Memory B cell (primary cell): ENCODE results near the gene FILIP1L.

ENCODE experiments used
- ATAC-seq: fragments of 150-1000 bp; cut with Tn5 transposase; 2 replicates; pipeline ENCODE4 v1.10.0; 2021; ENCODE audit warnings: low read depth, mild to moderate bottlenecking, moderate library complexity
- DNase-seq, 2 donors: peaks; one replicate each; pipeline ENCODE4 v3.0.0; 2022; ENCODE audit warnings: low spot score in 2 of 2
- H3K27ac Mint-ChIP-seq: one replicate; pipeline ENCODE4 v1.8.0; 2022; ENCODE audit warnings: mild to moderate bottlenecking, moderate library complexity, mixed read lengths
- H3K27me3 Mint-ChIP-seq: one replicate; pipeline ENCODE4 v1.8.0; 2022; ENCODE audit warnings: mixed read lengths
- H3K36me3 Mint-ChIP-seq: one replicate; pipeline ENCODE4 v1.8.0; 2022; ENCODE audit warnings: mild to moderate bottlenecking, mixed read lengths
- H3K4me1 Mint-ChIP-seq: one replicate; pipeline ENCODE4 v1.8.0; 2022; ENCODE audit warnings: mixed read lengths
- H3K4me3 Mint-ChIP-seq: one replicate; pipeline ENCODE4 v1.8.0; 2022; ENCODE audit warnings: mild to moderate bottlenecking, moderate library complexity, mixed read lengths
- H3K9me3 Mint-ChIP-seq: one replicate; pipeline ENCODE4 v1.8.0; 2022; ENCODE audit warnings: mixed read lengths

Gene FILIP1L

DNA sequence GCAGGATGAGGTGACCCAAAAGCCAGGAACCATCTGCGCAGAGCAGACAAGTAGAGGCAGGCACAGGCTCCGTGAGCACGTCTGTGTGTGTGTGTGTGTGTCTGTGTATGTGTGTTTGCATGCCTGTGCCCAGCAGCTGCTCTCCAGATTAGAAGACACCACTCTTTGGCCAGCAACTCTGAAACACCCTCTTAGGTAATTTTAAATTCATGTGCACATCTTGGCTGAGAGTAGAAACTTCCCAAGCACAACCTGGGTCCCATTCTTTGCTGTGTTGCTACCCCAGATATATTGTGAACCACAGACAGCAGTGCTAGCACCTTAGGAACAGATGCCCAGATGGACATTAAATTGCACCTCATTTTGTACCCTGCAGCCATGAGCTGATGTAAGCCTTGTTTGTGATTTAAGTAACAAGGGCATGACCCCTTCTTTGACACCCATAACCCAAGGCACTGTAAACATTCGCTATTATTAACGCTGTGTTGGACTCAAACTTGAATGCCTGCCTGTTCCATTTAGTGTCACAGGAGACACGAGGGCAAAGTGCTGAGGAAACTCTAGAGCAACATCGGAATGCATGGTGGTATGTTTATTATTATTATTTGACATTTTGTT is at the start of gene FILIP1L:
Gene FILIP1L (minus strand): TSS at position 89 of the 618 bp plus-strand sequence.
- DNase-seq, result no peak
- Mint-ChIP-seq H3K4me1 (no peaks in the 10 kb centered on the region), H3K9me3 (no peaks in the 10 kb centered on the region), H3K27me3 (no peaks in the 10 kb centered on the region), H3K4me3 (no peak within 1 kb of the TSS), H3K27ac (no peak within 1 kb of the TSS), H3K36me3 (peaks cover 10% of the 10 kb centered on the region)
- ATAC-seq, result no peak

- H3K36me3 Mint-ChIP-seq, result peaks cover 11% of the 10 kb centered on the region
- no peaks in the 10 kb centered on the region for H3K4me1 Mint-ChIP-seq
- DNase-seq (no peak), ATAC-seq (no peak)
- H3K27ac Mint-ChIP-seq, result no peak overlapping the region
- H3K27me3 Mint-ChIP-seq, result no peaks in the 10 kb centered on the region
- no peak overlapping the region for H3K4me3 Mint-ChIP-seq
- no peaks in the 10 kb centered on the region for H3K9me3 Mint-ChIP-seq
These were observed 49.5 kb upstream of the FILIP1L start for GRCh38 chr3:100163787-100164186.

DNA sequence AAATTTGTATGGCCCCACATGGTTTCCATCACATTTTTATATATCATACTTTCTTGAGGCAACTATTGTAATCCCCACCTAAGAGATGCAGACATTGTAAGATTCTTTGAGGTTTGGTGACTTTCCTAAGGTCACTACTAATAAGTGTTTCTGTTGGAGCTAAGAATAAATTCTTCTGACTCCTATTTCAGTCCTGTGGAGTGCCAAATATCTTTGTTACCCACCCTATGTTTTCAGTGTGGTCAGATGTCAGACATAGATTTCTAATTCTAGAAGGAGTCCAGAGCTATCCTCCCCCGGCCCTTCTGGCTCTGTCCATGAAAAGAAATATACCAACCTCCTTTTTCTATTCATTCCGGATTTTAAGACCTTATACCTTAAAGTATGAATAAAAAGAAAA is 46.2 kb upstream of the FILIP1L start:
- H3K27ac Mint-ChIP-seq, result no peak overlapping the region
- no peak for DNase-seq
- H3K27me3 Mint-ChIP-seq, result no peaks in the 10 kb centered on the region
- ATAC-seq, result no peak
- H3K36me3 Mint-ChIP-seq, result peaks cover 15% of the 10 kb centered on the region
- peaks cover 4% of the 10 kb centered on the region for H3K9me3 Mint-ChIP-seq
- no peaks in the 10 kb centered on the region for H3K4me1 Mint-ChIP-seq
- H3K4me3 Mint-ChIP-seq, result no peak overlapping the region

- DNase-seq, result no peak
- Mint-ChIP-seq H3K36me3 (peaks cover 20% of the 10 kb centered on the region), H3K4me3 (no peak overlapping the region), H3K4me1 (no peaks in the 10 kb centered on the region), H3K27me3 (no peaks in the 10 kb centered on the region), H3K9me3 (peaks cover 9% of the 10 kb centered on the region), H3K27ac (no peak overlapping the region)
- no peak for ATAC-seq
These were observed 45.2 kb upstream of the FILIP1L start for GRCh38 chr3:100159331-100160153.

DNA sequence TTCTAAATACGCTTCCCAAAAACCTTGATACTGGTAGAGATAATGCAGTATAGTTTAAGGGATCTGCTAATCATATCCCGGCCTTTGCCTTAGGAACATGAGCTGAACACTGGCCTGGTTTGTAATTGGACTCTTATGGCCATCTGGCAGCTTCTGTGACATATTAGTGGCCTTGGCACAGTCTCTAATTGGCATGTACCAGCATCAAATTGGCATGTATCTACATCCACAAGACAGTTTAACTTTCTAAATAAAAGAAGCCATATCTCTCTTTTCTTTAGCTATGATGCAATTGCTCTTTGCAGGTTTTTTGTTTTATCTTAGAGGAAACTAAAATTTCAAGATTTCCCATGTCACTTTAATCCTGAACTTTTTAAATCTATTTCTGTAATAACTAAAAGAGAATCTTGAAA is 44.6 kb upstream of the FILIP1L start:
- Mint-ChIP-seq H3K4me3 (no peak overlapping the region), H3K9me3 (peaks cover 9% of the 10 kb centered on the region), H3K36me3 (peaks cover 18% of the 10 kb centered on the region), H3K27me3 (no peaks in the 10 kb centered on the region), H3K27ac (no peak overlapping the region), H3K4me1 (no peaks in the 10 kb centered on the region)
- DNase-seq (no peak), ATAC-seq (no peak)

DNA sequence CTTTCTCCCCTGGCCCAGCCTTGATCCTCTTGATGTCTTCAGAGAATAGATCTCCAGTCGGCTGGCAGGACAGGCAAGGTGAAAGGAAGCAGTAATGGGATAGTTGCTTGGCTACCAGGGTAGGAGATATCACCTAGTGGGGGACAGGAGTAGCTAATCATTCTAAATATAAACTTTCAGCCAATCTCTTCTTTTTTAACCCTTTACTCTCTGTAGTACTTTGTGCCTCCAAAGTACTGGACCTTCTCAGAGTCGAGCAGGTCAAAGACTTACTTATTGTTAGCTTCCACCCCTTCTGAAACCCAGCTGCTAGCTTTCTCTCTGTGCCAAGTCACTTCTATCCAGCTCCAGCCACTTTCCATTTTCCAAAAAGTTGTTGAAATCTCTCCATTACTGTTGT is 43.4 kb upstream of the FILIP1L start:
- no peak overlapping the region for H3K27ac Mint-ChIP-seq
- H3K4me3 Mint-ChIP-seq, result no peak overlapping the region
- no peaks in the 10 kb centered on the region for H3K4me1 Mint-ChIP-seq
- peaks cover 9% of the 10 kb centered on the region for H3K9me3 Mint-ChIP-seq
- peaks cover 24% of the 10 kb centered on the region for H3K36me3 Mint-ChIP-seq
- ATAC-seq (no peak), DNase-seq (no peak)
- H3K27me3 Mint-ChIP-seq, result no peaks in the 10 kb centered on the region

- Mint-ChIP-seq H3K4me3 (no peak overlapping the region), H3K27me3 (no peaks in the 10 kb centered on the region), H3K4me1 (no peaks in the 10 kb centered on the region), H3K9me3 (peaks cover 9% of the 10 kb centered on the region), H3K27ac (no peak overlapping the region), H3K36me3 (peaks cover 36% of the 10 kb centered on the region)
- DNase-seq, result no peak
- no peak for ATAC-seq
These were observed 41.3 kb upstream of the FILIP1L start for GRCh38 chr3:100155590-100155989.

GRCh38 chr3:100155128-100155527 is 40.8 kb upstream of the FILIP1L start:
- Mint-ChIP-seq H3K27me3 (no peaks in the 10 kb centered on the region), H3K4me1 (no peaks in the 10 kb centered on the region), H3K9me3 (peaks cover 9% of the 10 kb centered on the region), H3K4me3 (no peak overlapping the region), H3K27ac (no peak overlapping the region), H3K36me3 (peaks cover 34% of the 10 kb centered on the region)
- no peak for ATAC-seq
- no peak for DNase-seq

- ATAC-seq, result no peak
- Mint-ChIP-seq H3K36me3 (peaks cover 39% of the 10 kb centered on the region), H3K27me3 (no peaks in the 10 kb centered on the region), H3K4me3 (no peak overlapping the region), H3K4me1 (peaks cover 2% of the 10 kb centered on the region), H3K9me3 (peaks cover 9% of the 10 kb centered on the region), H3K27ac (no peak overlapping the region)
- DNase-seq, result no peak
These were observed 39.9 kb upstream of the FILIP1L start for GRCh38 chr3:100154171-100154570.

- Mint-ChIP-seq H3K27me3 (no peaks in the 10 kb centered on the region), H3K4me3 (no peak overlapping the region), H3K4me1 (peaks cover 5% of the 10 kb centered on the region), H3K9me3 (peaks cover 5% of the 10 kb centered on the region), H3K27ac (no peak overlapping the region), H3K36me3 (peaks cover 35% of the 10 kb centered on the region)
- DNase-seq, result no peak
- ATAC-seq, result no peak
These were observed 36.9 kb upstream of the FILIP1L start for GRCh38 chr3:100151024-100151707.

DNA sequence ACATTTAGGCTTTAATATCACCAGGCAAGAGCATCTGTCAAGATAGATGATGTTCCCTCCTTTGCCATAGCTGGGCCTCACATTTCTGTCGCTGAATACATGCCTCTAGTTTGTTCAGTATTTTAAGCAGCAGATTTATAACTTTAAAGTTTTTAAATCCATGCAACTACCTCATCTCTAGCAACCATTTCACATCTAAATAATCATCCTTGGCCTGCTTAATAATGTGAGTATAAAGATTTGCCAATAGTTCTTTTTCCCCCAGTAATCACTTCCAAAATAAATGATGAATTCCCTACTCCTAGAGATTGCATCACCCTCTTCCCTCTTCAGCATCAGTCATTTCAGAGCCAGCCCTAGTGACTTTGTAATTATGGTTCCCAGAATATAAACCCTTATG is 36.2 kb upstream of the FILIP1L start:
- Mint-ChIP-seq H3K27ac (no peak overlapping the region), H3K9me3 (peaks cover 5% of the 10 kb centered on the region), H3K36me3 (peaks cover 37% of the 10 kb centered on the region), H3K4me1 (peaks cover 5% of the 10 kb centered on the region), H3K4me3 (no peak overlapping the region), H3K27me3 (no peaks in the 10 kb centered on the region)
- ATAC-seq (no peak), DNase-seq (no peak)

GRCh38 chr3:100149713-100150415 is 35.6 kb upstream of the FILIP1L start:
- Mint-ChIP-seq H3K27me3 (no peaks in the 10 kb centered on the region), H3K9me3 (no peaks in the 10 kb centered on the region), H3K4me1 (peaks cover 5% of the 10 kb centered on the region), H3K36me3 (peaks cover 31% of the 10 kb centered on the region), H3K27ac (no peak overlapping the region), H3K4me3 (no peak overlapping the region)
- no peak for ATAC-seq
- no peak for DNase-seq

DNA sequence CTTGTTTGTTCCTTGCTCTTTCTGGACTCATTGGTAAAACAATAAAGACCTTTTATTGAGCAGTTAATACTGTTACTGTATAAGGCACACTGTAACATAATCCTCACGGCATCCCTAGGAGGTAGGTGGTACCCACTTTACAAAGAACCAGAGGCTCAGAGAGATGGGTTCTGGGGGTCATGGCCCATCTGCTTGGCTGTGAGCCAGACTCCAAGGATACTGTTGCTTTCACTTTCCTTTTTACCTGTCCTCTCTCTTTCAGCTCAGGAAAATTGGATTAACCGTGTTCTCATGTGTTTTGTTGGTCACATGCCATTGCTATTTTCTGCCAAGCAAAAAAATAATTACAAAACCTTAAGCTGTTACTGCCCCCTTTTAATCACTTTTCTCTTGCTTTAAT is 34.8 kb upstream of the FILIP1L start:
- DNase-seq, result no peak
- no peaks in the 10 kb centered on the region for H3K9me3 Mint-ChIP-seq
- H3K4me3 Mint-ChIP-seq, result no peak overlapping the region
- H3K4me1 Mint-ChIP-seq, result peaks cover 5% of the 10 kb centered on the region
- H3K36me3 Mint-ChIP-seq, result peaks cover 31% of the 10 kb centered on the region
- peak overlapping the region; percentile 21 for H3K27ac Mint-ChIP-seq
- no peak for ATAC-seq
- H3K27me3 Mint-ChIP-seq, result no peaks in the 10 kb centered on the region
